Loucy (cell line): ENCODE measurements around the gene FAM229A.

Source experiments
- CTCF ChIP-seq: fragments of 200-600 bp; sonication (generic); conservative IDR thresholded peaks from 2 replicates; pipeline ENCODE4 v1.5.1; 2014; ENCODE audit warnings: mild to moderate bottlenecking, antibody characterized with exemption, low read length
- EZH2phosphoT487 ChIP-seq: fragments of 200-600 bp; IDR thresholded peaks from 2 replicates; pipeline ENCODE4 v1.6.1; 2018; ENCODE audit warnings: antibody characterized with exemption, mild to moderate bottlenecking, moderate library complexity, borderline replicate concordance

GRCh38 chr1:32330558-32331151 lies 31.6 kb downstream of the FAM229A start:
- TF ChIP-seq CTCF = no peak
- no peak for TF ChIP-seq EZH2phosphoT487
